ENCODE data around the gene COX17.
A peak's percentile ranks its signal among the peaks of the same experiment; 100 is the strongest.

The COX17 gene

DNA sequence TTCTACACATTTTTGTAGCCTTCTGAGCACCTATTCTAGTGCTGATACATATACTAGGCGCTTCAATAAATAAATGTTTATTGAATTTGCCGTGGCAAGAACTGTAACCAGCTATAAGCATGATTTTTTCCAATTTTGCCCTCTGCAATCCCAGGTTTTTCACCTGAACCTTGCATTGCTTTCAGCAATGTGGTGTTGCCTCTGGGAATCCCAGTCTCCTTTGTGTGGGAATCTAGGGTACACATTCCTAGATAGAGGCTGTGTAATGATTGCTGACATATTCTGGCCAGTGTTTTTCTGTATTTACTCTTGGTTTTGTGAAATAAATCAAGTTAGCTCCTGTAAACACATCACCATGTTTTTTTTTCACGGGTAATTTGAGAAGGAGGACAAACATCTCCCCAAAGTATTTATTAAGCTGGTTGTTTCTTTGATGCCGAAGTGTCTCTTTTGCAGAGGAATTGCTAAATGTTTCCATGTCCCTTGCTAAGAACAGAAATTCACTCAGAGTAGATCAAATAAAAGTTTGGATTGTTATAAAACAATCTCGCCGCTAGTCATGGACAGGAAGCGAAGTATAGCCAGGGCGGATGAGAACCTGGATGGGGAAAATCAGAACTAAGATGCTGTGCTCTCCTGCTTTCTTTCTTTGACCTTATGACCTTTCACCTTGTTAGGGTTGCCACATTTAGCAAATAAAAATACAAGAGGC, 26.8 kb upstream of the COX17 start:
- no peak overlapping the region for H3K4me3 ChIP-seq (ENCODE audit: low read depth, low read length)
- no peak for TF ChIP-seq CTCF (IDR thresholded peaks at IDR 0.05; ENCODE audit: low read depth, low read length, missing control alignments)
- no peak for DNase-seq (ENCODE audit: low read depth)

- peak within 1 kb of the TSS; percentile 52 for H3K4me3 ChIP-seq (ENCODE audit: low read depth, low read length)
- no peak for TF ChIP-seq CTCF (IDR thresholded peaks at IDR 0.05; ENCODE audit: low read depth, low read length, missing control alignments)
- peak; percentile 62 for DNase-seq (ENCODE audit: low read depth)
Observed at GRCh38 chr3:119702530-119703527, 25.6 kb upstream of the COX17 start, which contains the start of gene CFAP91. CFAP91 (plus strand) TSS chr3:119703022; CDS start chr3:119703099, 77 bp downstream.

DNA sequence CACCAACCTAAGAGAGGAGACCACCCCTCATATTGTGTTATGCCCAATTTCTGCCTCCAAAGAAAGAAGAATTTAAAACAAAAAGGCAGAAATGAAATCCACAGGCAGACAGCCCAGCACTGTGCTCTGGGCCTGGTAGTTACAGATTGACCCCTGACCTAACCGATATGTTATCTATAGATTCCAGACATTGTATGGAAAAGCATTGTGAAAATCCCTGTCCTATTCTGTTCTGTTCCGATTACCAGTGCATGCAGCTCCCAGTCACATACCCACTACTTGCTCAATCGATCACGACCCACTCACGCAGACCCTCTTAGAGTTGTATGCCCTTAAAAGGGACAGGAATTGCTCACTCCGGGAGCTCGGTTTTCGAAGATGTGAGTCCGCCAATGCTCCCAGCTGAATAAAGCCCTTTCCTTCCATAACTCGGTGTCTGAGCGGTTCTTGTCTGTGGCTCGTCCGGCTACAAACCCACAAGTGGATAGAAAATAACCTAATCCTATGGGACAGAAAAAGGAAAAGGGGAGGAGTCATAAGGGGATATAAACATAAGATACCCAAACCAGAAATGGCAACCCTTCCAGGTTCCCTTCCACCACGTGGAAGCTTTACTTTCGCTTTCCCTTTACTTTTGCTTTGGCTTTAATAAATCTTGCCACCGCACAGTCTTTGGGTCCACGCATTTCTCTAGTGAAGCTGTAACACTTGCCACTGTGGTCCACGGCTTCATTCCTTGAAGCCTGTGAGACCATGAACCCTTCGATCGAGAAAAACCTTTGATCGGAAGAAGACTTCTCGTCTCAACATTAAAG, 23.9 kb upstream of the COX17 start:
- no peak for DNase-seq (ENCODE audit: low read depth)
- no peak for TF ChIP-seq CTCF (IDR thresholded peaks at IDR 0.05; ENCODE audit: low read depth, low read length, missing control alignments)
- H3K4me3 ChIP-seq (ENCODE audit: low read depth, low read length): no peak overlapping the region

DNA sequence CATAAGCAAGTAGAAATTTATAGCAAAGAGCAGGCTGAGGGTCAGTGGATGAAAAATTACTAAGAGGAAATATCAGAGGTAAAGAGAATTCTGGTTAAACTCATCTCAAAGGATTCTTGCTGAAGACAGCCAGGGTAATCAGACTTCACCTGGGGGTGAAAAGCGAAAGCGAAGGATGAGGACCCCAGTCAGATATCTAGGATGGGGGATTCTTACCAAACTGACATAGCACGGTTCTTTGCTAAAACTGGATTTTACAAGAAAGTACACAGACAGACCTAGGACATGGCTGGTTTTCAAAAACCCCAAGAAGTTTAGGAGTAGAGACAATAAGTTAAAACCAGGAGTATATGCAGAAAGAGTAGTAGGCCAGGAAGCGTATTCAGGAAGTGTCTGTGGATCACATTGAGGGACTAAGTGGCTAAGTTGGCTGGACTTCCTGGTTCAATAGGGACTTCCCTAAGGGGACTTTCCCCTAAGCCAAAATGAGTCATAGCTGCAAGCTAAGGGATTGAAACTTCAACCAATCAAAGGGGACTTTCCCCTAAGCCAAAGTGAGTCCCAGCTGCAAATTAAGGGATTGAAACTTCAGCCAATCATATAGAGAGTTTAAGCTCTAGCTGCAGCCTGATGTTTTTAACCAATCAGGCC, 23.2 kb upstream of the COX17 start:
- H3K4me3 ChIP-seq (ENCODE audit: low read depth, low read length): no peak overlapping the region
- peak; percentile 76 for DNase-seq (ENCODE audit: low read depth)

DNA sequence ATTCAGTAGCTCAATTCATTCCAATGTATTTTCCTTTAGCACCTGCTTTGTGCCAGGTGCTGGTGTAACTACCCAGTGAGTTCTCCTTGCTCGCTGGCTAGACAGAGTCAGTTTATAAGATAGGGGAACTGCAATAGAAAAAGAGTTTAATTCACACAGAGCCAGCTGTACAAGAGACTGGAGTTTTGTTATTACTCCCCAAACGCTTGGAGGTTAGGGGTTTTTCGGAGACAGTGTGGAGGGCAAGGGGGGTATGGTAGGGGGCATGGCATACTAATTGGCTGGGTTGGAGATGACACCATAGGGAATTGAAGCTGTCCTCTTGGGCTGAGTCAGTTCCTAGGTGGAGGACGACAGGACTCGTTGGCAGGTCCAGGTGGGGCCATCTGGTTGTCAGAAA, 20.2 kb upstream of the COX17 start:
- TF ChIP-seq CTCF (IDR thresholded peaks at IDR 0.05; ENCODE audit: low read depth, low read length, missing control alignments): no peak
- no peak overlapping the region for H3K4me3 ChIP-seq (ENCODE audit: low read depth, low read length)
- peak; percentile 40 for DNase-seq (ENCODE audit: low read depth)

More for the DNA sequence above, 23.2 kb upstream of the COX17 start:
- TF ChIP-seq CTCF (IDR thresholded peaks at IDR 0.05; ENCODE audit: low read depth, low read length, missing control alignments): no peak

GRCh38 chr3:119695480-119695879, 18.3 kb upstream of the COX17 start:
- TF ChIP-seq CTCF (IDR thresholded peaks at IDR 0.05; ENCODE audit: low read depth, low read length, missing control alignments): no peak
- no peak overlapping the region for H3K4me3 ChIP-seq (ENCODE audit: low read depth, low read length)
- no peak for DNase-seq (ENCODE audit: low read depth)

Measured in GM12864 (cell line).